HCT116 (cell line): ENCODE measurements around the gene BAD. TPM values are rescaled to one million over a fixed set of nuclear protein-coding genes. Genes with fewer than 3 reads are reported as not detected.
A peak's percentile ranks its signal among the peaks of the same experiment; 100 is the strongest.

Experiments used
- ATAC-seq: fragments of 200-7000 bp; cut with Tn5 transposase; 2 replicates; pipeline ENCODE4 v1.9.1; 2020; ENCODE audit warnings: mild to moderate bottlenecking, moderate library complexity
- BruUV-seq: library from RNA; stranded (reverse); fragments of 400-500 nt; replicated peaks from 2 replicates; lab custom pipeline; 2021; lab: Mats Ljungman, UMichigan
- CTCF ChIA-PET: fragments of 300-600 bp; sonication (Branson Sonifier 250); formaldehyde crosslinking; loops from one replicate; lab custom pipeline; 2021; ENCODE audit warnings: antibody characterized with exemption; lab: Charles Lee
- POLR2A ChIA-PET: fragments of 300-600, 350-600 bp; sonication (Branson Sonifier 250); formaldehyde crosslinking; loops from one replicate; lab custom pipeline; 2021; ENCODE audit warnings: antibody characterized with exemption; lab: Charles Lee
- RAD21 ChIA-PET, 2 experiments: fragments of 300-600 bp; sonication (Branson Sonifier 250); formaldehyde crosslinking; loops; one replicate each; lab custom pipeline; 2023; ENCODE audit warnings: low total read pairs in 2 of 2; ENCODE audit not compliant: uncharacterized antibody in 2 of 2, unreplicated experiment in 2 of 2, low non-redundant PET in 1 of 2; lab: Charles Lee
- DNase-seq: peaks from one replicate; pipeline ENCODE4 v3.0.0-alpha.2; 2010; ENCODE audit warnings: low read depth, low spot score
- H2AFZ ChIP-seq: fragments of 200-600 bp; shearing (Covaris generic), sonication (generic); 2 replicates; pipeline ENCODE4 v1.6.1; 2017; ENCODE audit warnings: low read depth, mixed run types, mixed read lengths, antibody characterized with exemption, low read length; ENCODE audit not compliant: poor library complexity, severe bottlenecking
- H3K27ac ChIP-seq: 2 replicates; pipeline ENCODE4 v1.5.1; 2012; ENCODE audit warnings: low read depth, low read length
- H3K27me3 ChIP-seq: fragments of 200-600 bp; sonication (generic); 2 replicates; pipeline ENCODE4 v1.6.1; 2016; ENCODE audit warnings: mixed run types, low read length, mixed read lengths; ENCODE audit not compliant: insufficient read depth
- H3K36me3 ChIP-seq, 2 experiments: fragments of 200-500 bp in 1 of 2; fragments of 200-600 bp in 1 of 2; sonication (Bioruptor generic) in 1 of 2; sonication (generic) in 1 of 2; 2 replicates each; pipeline versions ENCODE4 v1.5.1 to v1.6.1; 2014 to 2016; ENCODE audit warnings: low read length in 2 of 2, inconsistent platforms in 1 of 2, mixed read lengths in 1 of 2, mixed run types in 1 of 2; ENCODE audit not compliant: insufficient read depth in 2 of 2, control insufficient read depth in 1 of 2
- H3K4me1 ChIP-seq, 2 experiments: fragments of 200-600 bp in 1 of 2; sonication (generic) in 1 of 2; 2 replicates each; pipeline versions ENCODE4 v1.5.1 to v1.6.1; 2012 to 2017; ENCODE audit warnings: low read length in 2 of 2, inconsistent platforms in 1 of 2, mild to moderate bottlenecking in 1 of 2, mixed read lengths in 1 of 2, mixed run types in 1 of 2, moderate library complexity in 1 of 2; ENCODE audit not compliant: insufficient read depth in 2 of 2, control insufficient read depth in 1 of 2
- H3K4me2 ChIP-seq: fragments of 200-600 bp; sonication (generic); 2 replicates; pipeline ENCODE4 v1.6.1; 2017; ENCODE audit warnings: mixed run types, low read length, mixed read lengths
- H3K4me3 ChIP-seq, 2 experiments: fragments of 200-600 bp in 1 of 2; sonication (generic) in 1 of 2; replicated peaks in 1 of 2; 2 replicates each; pipeline ENCODE4 v1.5.1; 2011 to 2016; ENCODE audit warnings: low read length in 2 of 2, control low read depth in 1 of 2, low read depth in 1 of 2, mild to moderate bottlenecking in 1 of 2, mixed read lengths in 1 of 2, mixed run types in 1 of 2
- H3K79me2 ChIP-seq: fragments of 200-600 bp; sonication (generic); 2 replicates; pipeline ENCODE4 v1.6.1; 2017; ENCODE audit warnings: mild to moderate bottlenecking, mixed run types, low read length, moderate library complexity, mixed read lengths; ENCODE audit not compliant: insufficient read depth
- H3K9ac ChIP-seq: fragments of 200-600 bp; sonication (generic); 2 replicates; pipeline ENCODE4 v1.6.1; 2016; ENCODE audit warnings: low read length, mixed read lengths
- H3K9me2 ChIP-seq: fragments of 200-600 bp; sonication (generic), shearing (Covaris generic); 2 replicates; pipeline ENCODE4 v1.6.1; 2017; ENCODE audit warnings: mixed run types, mild to moderate bottlenecking, moderate library complexity; ENCODE audit not compliant: insufficient read depth
- H3K9me3 ChIP-seq, 2 experiments: fragments of 200-500 bp in 1 of 2; fragments of 200-600 bp in 1 of 2; sonication (Bioruptor generic) in 1 of 2; sonication (generic) in 1 of 2; 2 replicates each; pipeline ENCODE4 v1.6.1; 2014 to 2017; ENCODE audit warnings: low read length in 2 of 2, mixed read lengths in 2 of 2, inconsistent platforms in 1 of 2, low read depth in 1 of 2, mild to moderate bottlenecking in 1 of 2, mixed run types in 1 of 2, moderate library complexity in 1 of 2; ENCODE audit not compliant: control insufficient read depth in 1 of 2, insufficient read depth in 1 of 2
- H4K20me1 ChIP-seq: fragments of 200-600 bp; sonication (generic), shearing (Covaris generic); 2 replicates; pipeline ENCODE4 v1.6.1; 2017; ENCODE audit warnings: mixed run types, mild to moderate bottlenecking, moderate library complexity; ENCODE audit not compliant: insufficient read depth
- CBX3 ChIP-seq: IDR thresholded peaks from 2 replicates; pipeline ENCODE4 v1.6.1; 2012; ENCODE audit warnings: low read depth
- CEBPB ChIP-seq: IDR thresholded peaks from 2 replicates; pipeline ENCODE4 v1.6.1; 2012; ENCODE audit warnings: low read depth
- CTCF ChIP-seq, 3 experiments: fragments of 200-600 bp in 1 of 3; sonication (generic) in 1 of 3; IDR thresholded peaks in 2 of 3; conservative IDR thresholded peaks in 1 of 3; 2 replicates each; pipeline ENCODE4 v1.5.1; 2012 to 2017; ENCODE audit warnings: low read depth in 2 of 3, low read length in 2 of 3, antibody characterized with exemption in 1 of 3, borderline replicate concordance in 1 of 3, control low read depth in 1 of 3, mild to moderate bottlenecking in 1 of 3, mixed read lengths in 1 of 3, mixed run types in 1 of 3, moderate library complexity in 1 of 3; ENCODE audit not compliant: insufficient read depth in 1 of 3
- EGR1 ChIP-seq: IDR thresholded peaks from 2 replicates; pipeline ENCODE4 v1.6.1; 2012; ENCODE audit warnings: low read depth
- ELF1 ChIP-seq: IDR thresholded peaks from 2 replicates; pipeline ENCODE4 v1.6.1; 2012; ENCODE audit warnings: low read depth, borderline replicate concordance
- EZH2phosphoT487 ChIP-seq: fragments of 200-600 bp; IDR thresholded peaks from 2 replicates; pipeline ENCODE4 v1.6.1; 2018; ENCODE audit warnings: antibody characterized with exemption, borderline replicate concordance
- FOSL1 ChIP-seq: IDR thresholded peaks from 2 replicates; pipeline ENCODE4 v1.6.1; 2012; ENCODE audit warnings: low read depth
- JUND ChIP-seq: IDR thresholded peaks from 2 replicates; pipeline ENCODE4 v1.6.1; 2012
- MAX ChIP-seq: IDR thresholded peaks from 2 replicates; pipeline ENCODE4 v1.6.1; 2012
- POLR2A ChIP-seq: IDR thresholded peaks from 2 replicates; pipeline ENCODE4 v1.7.0; 2011; ENCODE audit warnings: borderline replicate concordance; ENCODE audit not compliant: insufficient read depth, insufficient read length; ENCODE audit errors: extremely low read depth
- POLR2AphosphoS5 ChIP-seq: IDR thresholded peaks from 2 replicates; pipeline ENCODE4 v1.6.1; 2011; ENCODE audit warnings: mild to moderate bottlenecking, low read depth, low read length, moderate library complexity
- SIN3A ChIP-seq: IDR thresholded peaks from 2 replicates; pipeline ENCODE4 v1.6.1; 2012; ENCODE audit warnings: low read depth
- SP1 ChIP-seq: IDR thresholded peaks from 2 replicates; pipeline ENCODE4 v1.6.1; 2012; ENCODE audit warnings: low read depth
- SRF ChIP-seq: IDR thresholded peaks from 2 replicates; pipeline ENCODE4 v1.6.1; 2012; ENCODE audit warnings: low read depth
- YY1 ChIP-seq: IDR thresholded peaks from 2 replicates; pipeline ENCODE4 v1.6.1; 2011; ENCODE audit warnings: low read length, low read depth, moderate library complexity, mild to moderate bottlenecking; ENCODE audit not compliant: insufficient replicate concordance; ENCODE audit errors: extremely low read depth
- ZFX ChIP-seq: fragments of 450-650 bp; IDR thresholded peaks from 2 replicates; pipeline ENCODE4 v1.6.1; 2017
- ZNF274 ChIP-seq: fragments of 200-500 bp; sonication (Bioruptor generic); IDR thresholded peaks from 2 replicates; pipeline ENCODE4 v1.6.1; 2014; ENCODE audit warnings: mild to moderate bottlenecking, low read depth, low read length, inconsistent platforms
- intact Hi-C: fragments of 100-400 bp; cut with micrococcal nuclease; formaldehyde crosslinking; loops from 2 replicates; pipeline ENCODE4 v1.10.0; 2022
- total RNA-seq: library from RNA; stranded (reverse); gene quantifications from one replicate; pipeline ENCODE4 v1.2.1, GENCODE V29; 2021; ENCODE audit not compliant: unreplicated experiment
- TF ChIP-seq, protein P1 (sequence below): IDR thresholded peaks from 2 replicates; pipeline ENCODE4 v1.6.1; 2012; ENCODE audit warnings: low read depth
- TF ChIP-seq, protein P2 (sequence below): IDR thresholded peaks from 2 replicates; pipeline ENCODE4 v1.6.1; 2012

BAD gene
- total RNA-seq, 1 experiment from 2014 or later = 51.9 TPM

GRCh38 chr11:64244107-64244506, 40.4 kb downstream of the BAD start:
- ATAC-seq (no peak), DNase-seq (no peak)
- H2AFZ ChIP-seq = no peak overlapping the region
- H3K4me3 ChIP-seq = no peak overlapping the region
- peak overlapping the region; percentile 88 for H3K27ac ChIP-seq
- H3K27me3 ChIP-seq = no peaks in the 10 kb centered on the region
- ChIA-PET RAD21 (no interaction called here), POLR2A (interaction anchor here (2.0 to 4.6 kb wide), 2 partner anchors 8 to 26 kb away, joined by 8 to 29 read pairs; no protein-coding TSS in a partner anchor), CTCF (interaction anchor here (1.2 kb wide), 1 partner anchor 111 kb away, joined by 3 read pairs; no protein-coding TSS in a partner anchor)
- peaks cover 0 to 12% of the 10 kb centered on the region in 2 experiments; a peak in 1 of 4 replicates for H3K36me3 ChIP-seq
- no peaks in the 10 kb centered on the region for H4K20me1 ChIP-seq
- TF ChIP-seq POLR2AphosphoS5 (no peak; the same call in 1 of the 2 replicates), SP1 (no peak), ELF1 (no peak), CEBPB (no peak), SRF (no peak), POLR2A (no peak), YY1 (no peak), CTCF (IDR thresholded peaks at IDR 0.05 in 2 of 3, conservative IDR thresholded peaks at IDR 0.05 in 1 of 3; ENCODE audit: borderline replicate concordance in 1 of 3, insufficient read depth in 1 of 3, low read depth in 2 of 3, low read length in 2 of 3) (no peak), ZFX (no peak), JUND (no peak), ZNF274 (no peak), EZH2phosphoT487 (no peak), SIN3A (no peak), FOSL1 (no peak), EGR1 (no peak), CBX3 (no peak), MAX (no peak)
- TF ChIP-seq, protein P1, sequence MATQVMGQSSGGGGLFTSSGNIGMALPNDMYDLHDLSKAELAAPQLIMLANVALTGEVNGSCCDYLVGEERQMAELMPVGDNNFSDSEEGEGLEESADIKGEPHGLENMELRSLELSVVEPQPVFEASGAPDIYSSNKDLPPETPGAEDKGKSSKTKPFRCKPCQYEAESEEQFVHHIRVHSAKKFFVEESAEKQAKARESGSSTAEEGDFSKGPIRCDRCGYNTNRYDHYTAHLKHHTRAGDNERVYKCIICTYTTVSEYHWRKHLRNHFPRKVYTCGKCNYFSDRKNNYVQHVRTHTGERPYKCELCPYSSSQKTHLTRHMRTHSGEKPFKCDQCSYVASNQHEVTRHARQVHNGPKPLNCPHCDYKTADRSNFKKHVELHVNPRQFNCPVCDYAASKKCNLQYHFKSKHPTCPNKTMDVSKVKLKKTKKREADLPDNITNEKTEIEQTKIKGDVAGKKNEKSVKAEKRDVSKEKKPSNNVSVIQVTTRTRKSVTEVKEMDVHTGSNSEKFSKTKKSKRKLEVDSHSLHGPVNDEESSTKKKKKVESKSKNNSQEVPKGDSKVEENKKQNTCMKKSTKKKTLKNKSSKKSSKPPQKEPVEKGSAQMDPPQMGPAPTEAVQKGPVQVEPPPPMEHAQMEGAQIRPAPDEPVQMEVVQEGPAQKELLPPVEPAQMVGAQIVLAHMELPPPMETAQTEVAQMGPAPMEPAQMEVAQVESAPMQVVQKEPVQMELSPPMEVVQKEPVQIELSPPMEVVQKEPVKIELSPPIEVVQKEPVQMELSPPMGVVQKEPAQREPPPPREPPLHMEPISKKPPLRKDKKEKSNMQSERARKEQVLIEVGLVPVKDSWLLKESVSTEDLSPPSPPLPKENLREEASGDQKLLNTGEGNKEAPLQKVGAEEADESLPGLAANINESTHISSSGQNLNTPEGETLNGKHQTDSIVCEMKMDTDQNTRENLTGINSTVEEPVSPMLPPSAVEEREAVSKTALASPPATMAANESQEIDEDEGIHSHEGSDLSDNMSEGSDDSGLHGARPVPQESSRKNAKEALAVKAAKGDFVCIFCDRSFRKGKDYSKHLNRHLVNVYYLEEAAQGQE = no peak
- TF ChIP-seq, protein P2, sequence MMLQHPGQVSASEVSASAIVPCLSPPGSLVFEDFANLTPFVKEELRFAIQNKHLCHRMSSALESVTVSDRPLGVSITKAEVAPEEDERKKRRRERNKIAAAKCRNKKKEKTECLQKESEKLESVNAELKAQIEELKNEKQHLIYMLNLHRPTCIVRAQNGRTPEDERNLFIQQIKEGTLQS = no peak
- no peaks in the 10 kb centered on the region for H3K9me2 ChIP-seq
- peaks cover 48% of the 10 kb centered on the region for H3K79me2 ChIP-seq
- H3K4me1 ChIP-seq = peaks cover 38 to 76% of the 10 kb centered on the region in 2 experiments
- H3K9ac ChIP-seq = 0 out of 2 replicates have a peak overlapping the region, but pooled peaks have one; percentile 99
- no peaks in the 10 kb centered on the region for H3K9me3 ChIP-seq
- intact Hi-C loops = no loop called here
- H3K4me2 ChIP-seq = peak overlapping the region; percentile 84
- no TSS peak for BruUV-seq
